Stimulated activated CD8-positive, alpha-beta memory T cell treated with anti-CD3 and anti-CD28 coated beads, Interleukin-7, amount 100 ng/mL, for 1 hour (primary cell): ENCODE data around the gene TJP1.

Experiments used
- DNase-seq, 2 donors: peaks; one replicate each; pipeline ENCODE4 v3.0.0-alpha.2; 2020; ENCODE audit warnings: low read depth in 2 of 2

Gene TJP1

DNA sequence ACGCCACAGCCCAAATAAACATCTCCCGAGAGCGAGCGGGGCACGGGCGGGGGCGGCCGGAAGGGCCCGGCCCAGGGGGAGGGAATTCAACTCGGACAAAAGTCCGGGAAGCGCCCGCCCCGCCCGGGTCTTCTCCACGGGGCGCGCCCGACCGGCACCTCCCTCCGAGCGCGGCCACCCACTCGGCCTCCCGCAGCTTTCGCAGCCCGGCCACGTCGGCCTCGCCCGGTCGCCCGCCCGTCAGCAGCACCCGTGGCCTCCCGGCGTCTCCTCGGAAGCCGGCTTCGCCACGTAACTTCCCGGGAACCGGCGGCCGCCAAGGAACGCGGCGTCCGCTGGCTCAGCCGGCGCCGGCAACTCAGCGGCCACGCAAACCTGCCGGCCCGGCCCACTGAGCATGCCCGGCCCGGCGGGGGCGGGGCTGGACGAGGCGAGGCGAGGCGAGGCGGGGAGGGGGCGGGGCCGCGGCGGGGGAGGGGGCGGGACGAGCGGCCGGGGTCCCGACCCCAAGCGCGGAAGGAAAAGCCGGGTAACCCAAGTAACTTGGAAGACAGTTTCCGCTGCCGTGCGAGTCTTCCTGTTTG is at the start of gene TJP1:
TSS of gene TJP1 (minus strand) at position 369 of the 584 bp plus-strand sequence. CDS start 440 bp downstream, outside the sequence.
- no peak for DNase-seq

GRCh38 chr15:29871401-29871800 is 49.1 kb upstream of the TJP1 start:
- DNase-seq: no peak

GRCh38 chr15:29870495-29871151 is 48.4 kb upstream of the TJP1 start:
- no peak for DNase-seq

GRCh38 chr15:29867241-29868000 is 45.2 kb upstream of the TJP1 start:
- DNase-seq: no peak

- DNase-seq: no peak
These were observed 44.1 kb upstream of the TJP1 start for GRCh38 chr15:29866337-29866736.

GRCh38 chr15:29864501-29864900 is 42.2 kb upstream of the TJP1 start:
- DNase-seq: no peak

DNA sequence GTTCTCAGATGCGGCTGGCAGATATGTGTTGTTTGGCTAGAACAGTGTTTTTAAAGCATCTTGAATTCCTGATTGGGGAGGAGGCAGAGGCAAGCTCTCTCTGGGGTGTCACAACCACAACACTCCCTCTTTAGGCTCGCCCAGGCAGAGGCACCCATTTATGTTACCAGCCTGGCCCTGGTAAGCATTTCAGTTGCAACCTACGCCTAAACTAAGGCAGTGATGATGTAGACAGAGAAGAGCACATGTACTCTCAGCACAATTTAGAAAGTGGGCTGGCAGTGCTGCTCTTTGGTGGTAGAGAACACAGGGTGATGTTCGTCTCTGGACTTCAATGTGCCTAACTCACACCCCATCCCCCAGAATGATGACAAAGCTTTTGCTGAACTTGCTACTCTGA is 41.2 kb upstream of the TJP1 start:
- DNase-seq: no peak

DNA sequence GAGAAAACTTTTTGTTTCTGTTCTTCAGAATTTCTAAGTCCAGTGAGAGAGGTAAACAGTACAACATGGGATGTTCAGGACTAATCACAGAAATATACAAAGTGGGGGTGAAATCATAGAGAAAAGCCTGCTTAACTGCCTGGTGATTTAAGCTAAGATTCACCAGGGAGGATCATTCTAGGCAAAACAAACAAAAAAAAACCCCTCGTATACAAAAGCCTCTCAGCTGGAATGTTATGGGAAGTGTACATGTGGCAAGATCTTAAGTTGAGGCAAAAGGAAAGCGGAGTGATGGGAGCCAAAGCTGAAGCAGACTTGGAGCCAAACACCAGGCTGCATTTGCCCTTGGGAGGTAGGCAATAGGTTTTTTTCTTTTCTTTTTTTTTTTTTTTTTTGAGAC is 40.0 kb upstream of the TJP1 start:
- no peak for DNase-seq

GRCh38 chr15:29860872-29861271 is 38.6 kb upstream of the TJP1 start:
- no peak for DNase-seq

GRCh38 chr15:29859973-29860715 is 37.9 kb upstream of the TJP1 start:
- no peak for DNase-seq

- DNase-seq: no peak
These were observed 37.0 kb upstream of the TJP1 start for GRCh38 chr15:29859293-29859692.

DNA sequence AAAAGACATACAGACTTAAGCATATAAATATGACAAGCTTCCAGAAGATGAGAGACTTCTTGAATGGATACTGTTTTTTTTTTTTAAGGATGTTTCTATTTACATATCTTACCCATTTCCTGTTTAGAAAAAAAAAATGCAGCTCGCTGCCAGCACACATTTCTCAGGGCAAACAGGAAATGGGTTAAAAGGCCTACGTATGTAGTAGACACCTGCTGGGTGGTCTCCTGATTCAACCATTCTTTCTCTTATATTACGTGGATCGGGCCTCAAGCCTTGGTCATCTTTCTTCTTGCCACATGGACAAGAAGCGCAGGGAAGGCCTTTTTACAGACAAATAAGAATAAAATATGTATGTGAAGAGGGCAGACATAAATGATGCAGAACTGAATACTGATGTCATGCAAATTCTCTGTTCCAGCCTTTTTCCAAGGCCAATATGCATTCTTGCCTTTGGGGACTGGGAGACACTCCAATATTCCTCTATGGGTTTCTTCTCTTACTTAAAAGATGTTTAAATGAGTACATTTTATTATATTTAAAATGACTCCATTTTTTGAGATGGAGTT is 35.0 kb upstream of the TJP1 start:
- DNase-seq: no peak

DNA sequence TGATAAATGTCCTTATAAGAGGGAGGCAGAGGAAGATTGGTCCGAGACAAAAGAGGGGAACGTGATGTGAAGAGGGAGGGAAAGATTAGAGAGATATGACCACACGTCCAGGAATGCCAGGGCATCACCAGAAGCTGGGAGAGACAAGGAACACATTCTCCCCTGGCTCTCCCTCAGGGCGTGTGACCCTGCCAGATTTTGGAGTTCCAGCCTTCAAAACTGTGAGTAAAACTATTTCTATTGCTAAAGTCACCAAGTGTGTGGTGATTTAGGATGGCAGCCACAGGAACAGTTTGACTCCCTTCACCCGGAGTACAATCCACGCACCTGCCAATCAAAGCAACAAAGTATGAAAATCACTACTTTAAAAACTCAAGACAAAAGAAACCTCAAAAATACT is 32.1 kb upstream of the TJP1 start:
- no peak for DNase-seq

DNA sequence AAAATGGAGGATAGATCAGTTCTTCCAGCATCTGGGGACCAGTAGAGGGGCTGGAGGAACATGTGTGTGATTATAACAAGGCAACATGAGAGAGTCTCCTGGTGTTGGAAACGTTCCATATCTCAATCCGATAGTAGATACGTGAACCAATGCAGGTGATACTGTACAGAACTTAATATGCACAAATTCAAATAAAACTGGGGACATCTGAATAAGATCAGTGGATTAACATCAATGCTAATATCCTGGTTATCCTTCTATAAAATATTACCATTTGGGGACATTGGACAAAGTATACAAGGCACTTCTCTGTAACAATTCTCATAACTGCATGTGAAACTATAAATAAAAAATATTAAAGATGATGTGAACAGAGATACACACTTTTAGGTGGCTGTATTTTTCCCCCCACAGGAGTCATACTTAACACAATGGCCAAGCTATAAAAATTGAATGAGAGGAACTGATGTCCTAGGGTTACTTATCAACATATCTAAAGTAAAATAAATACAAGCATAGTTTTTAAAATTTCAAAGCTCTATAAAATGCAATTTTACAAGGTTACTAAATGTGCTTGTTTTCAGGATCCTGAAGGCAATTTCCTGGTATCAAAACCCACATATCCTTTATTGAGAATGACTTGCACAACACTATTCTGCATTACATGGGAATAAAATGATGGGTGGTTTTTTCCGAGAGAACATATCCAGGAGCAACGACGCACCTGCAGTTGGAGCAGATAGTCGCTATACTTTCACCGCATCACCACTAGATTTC is 31.1 kb upstream of the TJP1 start:
- no peak for DNase-seq

DNA sequence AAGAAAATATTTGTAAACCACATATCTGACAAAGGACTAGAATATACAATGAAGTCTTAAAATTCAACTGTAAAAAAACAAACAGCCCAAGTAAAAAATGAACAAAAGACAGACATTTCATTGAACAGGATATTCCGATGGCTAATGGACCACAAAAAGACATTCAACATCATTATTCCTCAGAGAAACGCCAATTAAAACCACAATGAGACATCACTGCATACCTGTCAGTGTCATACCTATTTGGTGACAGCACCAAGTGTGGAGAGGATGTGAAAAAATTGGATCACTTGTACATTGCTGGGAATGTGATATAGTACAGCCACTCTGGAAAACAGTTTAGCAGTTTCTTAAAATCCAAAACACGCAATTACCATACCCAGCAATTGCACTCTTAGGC is 29.9 kb upstream of the TJP1 start:
- no peak for DNase-seq

DNA sequence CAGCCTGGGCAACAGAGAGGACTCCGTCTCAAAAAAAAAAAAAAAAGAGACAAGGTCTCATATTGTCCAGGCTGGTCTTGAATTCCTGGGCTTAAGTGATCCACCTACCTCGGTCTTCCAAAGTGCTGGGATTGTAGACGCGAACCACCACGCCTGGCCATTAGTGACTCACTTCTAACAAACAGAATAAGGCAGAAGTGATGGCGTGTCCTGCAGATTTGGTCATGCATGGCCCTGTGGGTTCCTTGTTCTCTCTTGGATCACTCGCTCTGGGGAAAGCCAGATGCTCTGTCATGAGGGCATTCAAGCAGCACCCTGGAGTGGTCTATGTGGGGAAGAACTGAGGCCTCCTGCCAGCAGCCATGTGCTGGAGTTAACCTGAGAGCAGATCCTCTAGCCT is 27.4 kb upstream of the TJP1 start:
- DNase-seq: no peak

- DNase-seq: no peak
These were observed 26.9 kb upstream of the TJP1 start for GRCh38 chr15:29849218-29849617.

GRCh38 chr15:29844290-29844903 is 22.1 kb upstream of the TJP1 start:
- DNase-seq: no peak

- no peak for DNase-seq
These were observed 20.0 kb upstream of the TJP1 start for GRCh38 chr15:29842290-29842689.

DNA sequence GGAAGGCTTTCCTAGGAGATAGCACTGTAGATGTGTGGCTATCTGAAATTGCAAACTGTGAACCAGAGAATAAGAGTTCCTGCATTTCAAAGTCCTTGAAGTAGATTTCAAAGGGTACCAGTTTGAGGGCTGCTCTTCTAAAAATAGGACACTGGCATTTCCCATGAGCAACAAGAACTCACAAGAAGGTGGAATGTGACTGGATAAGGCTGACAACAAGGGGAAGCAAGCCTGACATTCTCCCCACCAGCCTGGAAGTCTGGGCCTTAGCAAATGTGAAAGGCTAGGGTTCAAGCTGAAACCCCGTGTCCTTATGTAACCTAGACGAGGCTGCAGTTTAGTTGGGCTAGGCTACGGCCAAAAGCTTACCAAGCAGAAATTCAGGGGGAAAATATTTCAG is 18.7 kb upstream of the TJP1 start:
- no peak for DNase-seq

DNA sequence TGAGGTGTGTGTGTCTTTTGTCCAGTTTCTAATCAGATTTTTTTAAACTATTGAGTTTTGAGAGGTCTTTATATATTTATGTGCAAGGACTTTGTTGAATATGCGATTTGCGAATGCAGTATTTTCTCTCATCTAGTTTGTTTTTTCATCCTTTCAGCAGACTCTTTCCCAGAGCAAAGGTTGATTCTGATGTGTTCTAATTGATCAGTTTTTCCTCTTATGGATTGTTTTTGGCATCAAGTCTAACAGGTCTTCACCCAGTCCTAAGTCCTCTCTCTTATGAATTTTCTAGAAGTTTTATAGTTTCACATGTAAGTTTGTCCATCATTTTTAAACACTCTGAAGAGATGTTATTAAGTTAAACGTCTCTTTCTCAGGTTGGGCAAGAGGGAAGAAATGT is 17.8 kb upstream of the TJP1 start:
- DNase-seq: no peak
